Neuronal stem cell (in vitro differentiated cells): ENCODE data around the gene TMEM121.

ENCODE experiments used
- DNase-seq: peaks from one replicate; pipeline ENCODE4 v3.0.0-alpha.2; 2013; ENCODE audit warnings: low spot score
- H2AFZ ChIP-seq: one replicate; pipeline ENCODE4 v1.6.1; 2013; ENCODE audit warnings: mild to moderate bottlenecking, low read length, inconsistent platforms
- H2AK5ac ChIP-seq: 2 replicates; pipeline ENCODE4 v1.6.1; 2013; ENCODE audit warnings: low read depth, mild to moderate bottlenecking, inconsistent platforms, low read length, moderate library complexity, mixed read lengths
- H2BK120ac ChIP-seq: 2 replicates; pipeline ENCODE4 v1.6.1; 2013; ENCODE audit warnings: low read depth, mild to moderate bottlenecking, inconsistent platforms, low read length, moderate library complexity, mixed read lengths
- H2BK12ac ChIP-seq: one replicate; pipeline ENCODE4 v1.6.1; 2013; ENCODE audit warnings: low read length, inconsistent platforms
- H2BK15ac ChIP-seq: 2 replicates; pipeline ENCODE4 v1.6.1; 2013; ENCODE audit warnings: mild to moderate bottlenecking, low read length, inconsistent platforms, mixed read lengths
- H2BK5ac ChIP-seq: one replicate; pipeline ENCODE4 v1.6.1; 2013; ENCODE audit warnings: inconsistent platforms, mild to moderate bottlenecking, low read length, moderate library complexity
- H3K14ac ChIP-seq: one replicate; pipeline ENCODE4 v1.6.1; 2013; ENCODE audit warnings: low read length, inconsistent platforms
- H3K18ac ChIP-seq: 2 replicates; pipeline ENCODE4 v1.6.1; 2013; ENCODE audit warnings: low read length, inconsistent platforms
- H3K23ac ChIP-seq: 2 replicates; pipeline ENCODE4 v1.6.1; 2013; ENCODE audit warnings: low read depth, mild to moderate bottlenecking, mixed read lengths, low read length, inconsistent platforms; ENCODE audit not compliant: poor library complexity
- H3K27ac ChIP-seq: replicated peaks from 3 replicates; pipeline ENCODE4 v1.5.1; 2013; ENCODE audit warnings: low read length, inconsistent platforms
- H3K27me3 ChIP-seq, 3 experiments: 2 replicates each; pipeline ENCODE4 v1.6.1; 2013; ENCODE audit warnings: low read length in 3 of 3, mild to moderate bottlenecking in 2 of 3, inconsistent platforms in 1 of 3, low read depth in 1 of 3, mixed read lengths in 1 of 3, moderate library complexity in 1 of 3; ENCODE audit not compliant: control insufficient read depth in 3 of 3, insufficient read depth in 3 of 3
- H3K36me3 ChIP-seq, 2 donors: replicated peaks in 1 of 2; 2 replicates each; pipeline ENCODE4 v1.6.1; 2013; ENCODE audit warnings: low read length in 2 of 2; ENCODE audit not compliant: control insufficient read depth in 2 of 2, insufficient read depth in 2 of 2
- H3K4ac ChIP-seq: 2 replicates; pipeline ENCODE4 v1.6.1; 2013; ENCODE audit warnings: inconsistent platforms, mild to moderate bottlenecking, low read length, moderate library complexity
- H3K4me1 ChIP-seq, 2 donors: 1 replicate in 1 of 2; 2 replicates in 1 of 2; pipeline ENCODE4 v1.6.1; 2013; ENCODE audit warnings: low read length in 2 of 2, low read depth in 1 of 2; ENCODE audit not compliant: control insufficient read depth in 2 of 2, insufficient read depth in 1 of 2
- H3K4me2 ChIP-seq: one replicate; pipeline ENCODE4 v1.6.1; 2013; ENCODE audit warnings: mild to moderate bottlenecking, low read length, inconsistent platforms; ENCODE audit not compliant: insufficient read depth, poor library complexity, severe bottlenecking
- H3K4me3 ChIP-seq, 2 donors: 2 replicates each; pipeline ENCODE4 v1.5.1; 2013; ENCODE audit warnings: low read length in 2 of 2, mild to moderate bottlenecking in 2 of 2, inconsistent platforms in 1 of 2, moderate library complexity in 1 of 2
- H3K79me1 ChIP-seq: one replicate; pipeline ENCODE4 v1.6.1; 2013; ENCODE audit warnings: low read depth, mild to moderate bottlenecking, inconsistent platforms, low read length, moderate library complexity
- H3K9ac ChIP-seq: one replicate; pipeline ENCODE4 v1.6.1; 2013; ENCODE audit warnings: mild to moderate bottlenecking, low read depth, low read length, inconsistent platforms; ENCODE audit not compliant: poor library complexity
- H3K9me3 ChIP-seq, 2 donors: replicated peaks in 1 of 2; 2 replicates each; pipeline versions ENCODE3 to v1.6.1; 2013; ENCODE audit warnings: low read length in 2 of 2, mild to moderate bottlenecking in 2 of 2, inconsistent platforms in 1 of 2, low read depth in 1 of 2, mixed read lengths in 1 of 2, moderate library complexity in 1 of 2; ENCODE audit not compliant: control insufficient read depth in 2 of 2, insufficient read depth in 1 of 2
- H4K8ac ChIP-seq: one replicate; pipeline ENCODE4 v1.6.1; 2013; ENCODE audit warnings: low read depth, mild to moderate bottlenecking, inconsistent platforms, low read length, moderate library complexity
- H4K91ac ChIP-seq: one replicate; pipeline ENCODE4 v1.6.1; 2013; ENCODE audit warnings: low read length, low read depth, mild to moderate bottlenecking, inconsistent platforms; ENCODE audit not compliant: poor library complexity
- WGBS, 2 donors: extraction: QIAGEN DNeasy Blood & Tissue Kit; methylation state at CpG; one replicate each; pipeline ENCODE4 v1.1.7; 2013; ENCODE audit warnings: missing lambda C conversion rate in 2 of 2, mixed read lengths in 1 of 2; ENCODE audit not compliant: insufficient read length in 2 of 2, insufficient replicate concordance in 1 of 2; ENCODE audit errors: extremely low coverage in 2 of 2; 5-methylcytosine and 5-hydroxymethylcytosine counted together

TMEM121 gene

GRCh38 chr14:105498430-105499255 lies 27.7 kb upstream of the TMEM121 start:
- peak overlapping the region; percentile 71 for H3K27ac ChIP-seq
- H3K4me2 ChIP-seq, result no peak overlapping the region

GRCh38 chr14:105499256-105500035 lies 26.9 kb upstream of the TMEM121 start:
- no peak for DNase-seq

More at GRCh38 chr14:105498430-105499255, 27.7 kb upstream of the TMEM121 start:
- Histone ChIP-seq H4K8ac (no peak overlapping the region), H3K9ac (peak overlapping the region; percentile 44), H3K18ac (peak overlapping the region; percentile 65), H3K9me3 (peaks cover 0 to 4% of the 10 kb centered on the region in 2 donors), H3K27me3 (no peaks in the 10 kb centered on the region), H2AFZ (no peak overlapping the region), H2BK15ac (peak overlapping the region; percentile 26), H3K79me1 (peaks cover 3% of the 10 kb centered on the region), H3K4me1 (peaks cover 5 to 12% of the 10 kb centered on the region in 2 donors), H2AK5ac (peak overlapping the region; percentile 81), H2BK12ac (peak overlapping the region; percentile 90), H2BK5ac (peak overlapping the region; percentile 68), H4K91ac (no peak overlapping the region), H3K14ac (peak overlapping the region; percentile 21), H3K36me3 (peaks cover 0 to 7% of the 10 kb centered on the region in 2 donors), H2BK120ac (no peak overlapping the region), H3K23ac (peak overlapping the region; percentile 60), H3K4ac (no peak overlapping the region), H3K4me3 (no peak overlapping the region)
- no CpG with 5 or more reads among the region's 36 CpGs for WGBS, 2 donors
- DNase-seq, result no peak

GRCh38 chr14:105500036-105500725 lies 26.2 kb upstream of the TMEM121 start:
- Histone ChIP-seq H3K23ac (peak overlapping the region; percentile 80), H4K91ac (no peak overlapping the region), H2BK120ac (peak overlapping the region; percentile 81), H3K18ac (peak overlapping the region; percentile 80), H3K36me3 (peaks cover 0 to 3% of the 10 kb centered on the region in 2 donors), H3K14ac (peak overlapping the region; percentile 64), H3K4me1 (peaks cover 5 to 12% of the 10 kb centered on the region in 2 donors), H2AFZ (no peak overlapping the region), H3K9ac (no peak overlapping the region), H3K4me2 (no peak overlapping the region), H3K79me1 (peaks cover 3% of the 10 kb centered on the region), H2BK12ac (peak overlapping the region; percentile 84), H2BK15ac (no peak overlapping the region), H3K27me3 (peaks cover 0 to 3% (median 0%) of the 10 kb centered on the region in 3 experiments), H2BK5ac (peak overlapping the region; percentile 68), H3K27ac (peak overlapping the region; percentile 71), H3K9me3 (peaks cover 0 to 4% of the 10 kb centered on the region in 2 donors), H2AK5ac (peak overlapping the region; percentile 88), H3K4me3 (peak overlapping the region in 1 of 2 donors; percentile 46), H3K4ac (peak overlapping the region; percentile 84), H4K8ac (no peak overlapping the region)
- no CpG with 5 or more reads among the region's 21 CpGs for WGBS, 2 donors
- no peak for DNase-seq

More at GRCh38 chr14:105499256-105500035, 26.9 kb upstream of the TMEM121 start:
- Histone ChIP-seq H2BK5ac (peak overlapping the region; percentile 68), H2AK5ac (peak overlapping the region; percentile 88), H3K27me3 (no peaks in the 10 kb centered on the region), H3K4me2 (no peak overlapping the region), H2AFZ (peak overlapping the region; percentile 48), H3K4ac (peak overlapping the region; percentile 84), H2BK15ac (no peak overlapping the region), H3K4me1 (peaks cover 5 to 12% of the 10 kb centered on the region in 2 donors), H4K8ac (peak overlapping the region; percentile 96), H3K14ac (peak overlapping the region; percentile 71), H2BK120ac (peak overlapping the region; percentile 81), H3K23ac (peak overlapping the region; percentile 80), H3K79me1 (peaks cover 3% of the 10 kb centered on the region), H2BK12ac (peak overlapping the region; percentile 84), H3K9me3 (peaks cover 0 to 4% of the 10 kb centered on the region in 2 donors), H3K9ac (peak overlapping the region; percentile 86), H3K36me3 (peaks cover 0 to 3% of the 10 kb centered on the region in 2 donors), H3K18ac (peak overlapping the region; percentile 80), H3K4me3 (peak overlapping the region in 1 of 2 donors; percentile 46), H4K91ac (no peak overlapping the region), H3K27ac (peak overlapping the region; percentile 71)
- WGBS, 2 donors, result no CpG with 5 or more reads among the region's 27 CpGs
